HG02885 (cell line): Measurements from ENCODE around the gene ASCL4.

Source experiments
- ATAC-seq: cut with Tn5 transposase; IDR thresholded peaks from one replicate; pipeline ENCODE4 v1.9.1; 2021; ENCODE audit warnings: mild to moderate bottlenecking; ENCODE audit not compliant: unreplicated experiment, poor library complexity

ASCL4 gene

DNA sequence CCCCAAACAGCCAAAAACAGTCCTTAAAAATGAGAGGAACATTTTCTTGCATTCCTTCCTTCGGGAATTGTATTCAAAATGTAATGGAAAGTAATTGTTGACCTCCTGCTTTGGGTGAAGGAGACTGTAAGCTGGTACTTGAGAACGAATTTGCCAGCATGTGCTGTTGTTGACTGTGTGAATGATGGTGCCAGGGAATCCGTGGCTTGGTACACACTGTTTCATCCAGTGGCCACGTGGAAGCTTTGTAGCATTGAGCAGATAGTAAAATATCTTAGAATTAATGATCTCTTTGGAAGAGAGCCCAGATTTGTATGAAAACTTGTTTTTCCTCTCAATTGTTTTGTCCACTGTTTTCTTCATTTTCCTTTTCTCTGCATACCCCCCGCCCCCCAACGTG is 1.7 kb downstream of the ASCL4 start:
- ATAC-seq: no peak

DNA sequence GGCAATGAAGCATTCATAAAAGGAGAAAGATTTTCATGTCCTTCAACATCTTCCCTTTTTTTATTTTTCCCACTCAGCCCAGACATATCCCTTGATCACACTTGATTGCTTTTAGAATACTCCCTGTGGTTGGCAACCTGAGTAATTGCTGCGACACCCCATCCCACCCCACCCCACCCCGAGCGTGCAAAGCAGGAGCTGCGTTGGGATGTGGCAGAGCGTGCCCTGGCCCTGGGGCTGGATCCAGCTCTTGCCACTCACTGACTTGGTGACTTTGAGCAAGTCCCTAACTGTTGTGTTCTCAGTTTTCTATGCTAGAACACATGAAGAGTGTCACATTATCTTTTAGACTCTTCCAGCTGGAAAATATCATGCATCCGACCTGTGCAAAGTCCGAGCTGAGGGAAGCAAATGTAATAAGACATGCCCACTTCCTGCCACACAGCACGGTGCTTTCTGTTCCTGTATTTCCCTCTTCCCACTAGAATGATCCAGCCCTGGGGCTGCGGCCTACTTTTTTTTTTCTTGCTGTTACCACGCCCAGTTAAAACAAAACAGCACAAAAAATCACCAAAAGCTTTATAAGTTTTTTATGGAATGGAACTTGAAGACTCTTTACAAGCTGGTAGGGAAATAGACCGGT is 4.0 kb downstream of the ASCL4 start:
- ATAC-seq: no peak

DNA sequence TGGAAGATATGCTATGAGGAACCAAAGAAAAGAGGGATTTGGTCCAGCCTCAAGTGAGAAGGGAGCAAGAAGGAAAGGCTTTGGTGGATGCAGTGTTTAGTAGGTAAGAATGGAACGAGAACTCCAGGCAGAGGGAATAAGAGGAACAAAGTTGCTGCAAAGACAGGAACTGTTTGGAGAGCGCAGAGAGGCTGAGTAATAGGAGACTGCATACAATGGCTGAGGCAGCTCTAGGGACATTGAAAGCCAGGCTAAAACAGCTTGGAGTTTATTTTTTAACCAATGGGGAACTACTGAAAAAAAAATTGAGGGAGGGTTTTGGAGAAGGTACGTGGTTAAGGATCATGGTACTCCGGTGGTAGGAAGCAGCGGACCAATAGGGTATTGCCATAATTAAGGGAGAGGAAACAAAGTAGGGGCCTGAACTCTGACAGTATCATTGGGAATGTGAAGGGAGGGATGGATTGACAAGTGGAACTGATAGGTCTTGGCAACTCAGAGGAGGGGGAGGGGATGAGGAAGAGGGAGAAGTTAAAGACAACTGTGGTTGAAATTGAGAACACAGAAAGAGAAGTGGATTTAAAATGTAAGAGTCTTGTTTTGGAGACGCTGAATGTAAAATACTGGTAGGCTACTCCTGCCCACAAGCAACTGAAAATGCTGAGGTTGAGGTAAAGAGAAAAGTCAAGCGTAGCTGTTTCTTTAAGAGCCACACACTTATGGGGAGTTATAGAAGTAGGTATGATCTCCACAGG is 4.8 kb downstream of the ASCL4 start:
- peak; percentile 75 for ATAC-seq

DNA sequence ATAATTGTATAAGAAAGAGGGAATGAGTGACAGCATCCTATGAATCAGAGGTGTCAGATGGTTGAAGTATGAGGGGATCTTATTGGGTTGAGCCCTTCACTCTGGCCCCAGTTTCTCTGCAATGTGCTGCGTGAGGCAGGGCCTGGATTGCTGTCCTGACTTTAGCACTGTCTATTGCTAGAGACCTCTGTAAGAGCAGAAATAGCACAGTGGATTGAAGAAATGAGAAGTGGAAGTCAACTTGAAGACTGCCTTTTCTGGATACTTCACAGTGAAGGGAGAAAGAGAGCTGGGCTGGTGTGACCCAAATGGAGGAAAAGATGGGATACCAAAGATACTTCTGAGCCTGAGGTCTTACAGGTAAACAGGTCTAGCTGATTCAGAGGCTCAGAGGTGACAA is 5.8 kb downstream of the ASCL4 start:
- ATAC-seq: no peak

DNA sequence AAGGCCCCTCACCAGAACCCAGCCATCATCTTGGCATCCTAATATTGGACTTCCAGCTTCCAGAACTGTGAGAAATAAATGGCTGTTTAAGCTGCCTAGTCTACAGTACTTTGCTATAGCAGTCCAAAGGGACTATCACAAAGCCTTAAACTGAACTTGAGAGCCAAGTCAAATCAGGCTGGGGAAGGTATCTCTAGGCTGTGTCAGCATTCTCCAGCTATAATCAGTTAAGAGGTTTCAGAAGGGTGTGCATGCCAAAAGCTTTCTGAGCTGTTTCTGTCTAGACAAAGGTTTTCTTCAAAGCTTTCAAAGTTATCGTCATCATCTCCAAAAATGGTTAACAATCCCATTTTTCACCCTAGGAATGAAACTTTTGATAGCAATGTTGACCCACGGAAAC is 7.6 kb downstream of the ASCL4 start:
- no peak for ATAC-seq

DNA sequence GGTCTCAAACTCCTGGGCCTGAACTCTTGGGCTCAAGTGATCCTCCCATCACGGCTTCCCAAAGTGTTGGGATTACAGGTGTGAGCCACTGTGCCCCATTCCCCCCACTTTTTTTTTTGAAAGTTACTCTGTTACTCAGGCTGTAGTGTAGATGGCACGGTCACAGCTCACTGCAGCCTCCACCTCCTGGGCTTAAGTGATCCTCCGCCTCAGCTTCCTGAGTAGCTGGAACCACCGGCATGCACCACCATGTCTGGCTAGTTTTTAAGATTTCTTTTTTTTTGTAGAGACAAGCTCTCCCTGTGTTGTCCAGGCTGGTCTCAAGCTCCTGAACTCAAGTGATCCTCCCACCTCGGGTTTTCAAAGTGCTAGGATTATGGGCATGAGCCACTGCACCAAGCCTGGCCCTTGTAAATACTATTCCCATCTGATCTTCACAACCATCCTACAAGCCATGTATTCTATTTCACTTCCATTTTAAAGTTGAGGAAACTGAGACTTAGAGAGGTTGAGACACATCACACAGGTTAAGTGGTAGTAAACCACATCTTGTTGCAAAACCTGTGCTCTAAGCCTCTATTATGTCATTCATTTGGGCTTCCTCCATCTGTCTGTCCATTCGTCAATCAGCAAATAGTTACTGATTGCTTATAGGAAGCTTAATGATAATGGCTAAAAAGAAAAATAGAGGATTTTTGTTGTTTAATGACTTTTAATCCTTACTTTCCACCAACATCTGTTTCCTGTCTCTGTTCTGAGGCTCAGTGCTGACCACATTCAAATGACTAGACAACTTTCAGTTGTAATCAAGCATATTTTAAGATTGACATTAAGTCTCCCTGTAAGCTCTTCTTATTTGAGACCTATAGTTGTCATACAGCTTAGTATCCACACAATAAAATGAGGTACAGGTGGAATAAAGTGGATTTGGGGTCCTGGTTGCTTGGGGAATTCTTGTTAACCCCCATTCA is 9.2 kb downstream of the ASCL4 start:
- peak; percentile 67 for ATAC-seq

DNA sequence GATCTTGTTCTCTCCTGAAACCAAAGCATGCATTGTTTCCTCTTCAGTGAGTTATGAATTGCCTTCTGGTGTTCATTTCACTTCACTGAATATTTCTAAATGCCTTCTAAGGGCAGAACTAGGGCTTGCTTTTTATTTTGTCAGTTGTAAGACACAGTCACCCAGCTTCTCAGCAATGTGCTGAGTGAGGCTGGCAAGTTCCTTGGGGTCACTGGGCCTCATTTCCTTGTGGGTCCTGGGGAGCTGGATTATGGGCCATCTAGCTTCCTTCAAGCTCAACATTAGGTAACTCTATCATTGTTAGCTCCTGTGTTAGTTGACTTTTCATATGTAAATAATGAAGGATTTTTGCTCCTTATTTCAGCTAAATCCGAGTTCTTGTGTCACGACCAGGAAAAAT is 13.8 kb downstream of the ASCL4 start:
- no peak for ATAC-seq

DNA sequence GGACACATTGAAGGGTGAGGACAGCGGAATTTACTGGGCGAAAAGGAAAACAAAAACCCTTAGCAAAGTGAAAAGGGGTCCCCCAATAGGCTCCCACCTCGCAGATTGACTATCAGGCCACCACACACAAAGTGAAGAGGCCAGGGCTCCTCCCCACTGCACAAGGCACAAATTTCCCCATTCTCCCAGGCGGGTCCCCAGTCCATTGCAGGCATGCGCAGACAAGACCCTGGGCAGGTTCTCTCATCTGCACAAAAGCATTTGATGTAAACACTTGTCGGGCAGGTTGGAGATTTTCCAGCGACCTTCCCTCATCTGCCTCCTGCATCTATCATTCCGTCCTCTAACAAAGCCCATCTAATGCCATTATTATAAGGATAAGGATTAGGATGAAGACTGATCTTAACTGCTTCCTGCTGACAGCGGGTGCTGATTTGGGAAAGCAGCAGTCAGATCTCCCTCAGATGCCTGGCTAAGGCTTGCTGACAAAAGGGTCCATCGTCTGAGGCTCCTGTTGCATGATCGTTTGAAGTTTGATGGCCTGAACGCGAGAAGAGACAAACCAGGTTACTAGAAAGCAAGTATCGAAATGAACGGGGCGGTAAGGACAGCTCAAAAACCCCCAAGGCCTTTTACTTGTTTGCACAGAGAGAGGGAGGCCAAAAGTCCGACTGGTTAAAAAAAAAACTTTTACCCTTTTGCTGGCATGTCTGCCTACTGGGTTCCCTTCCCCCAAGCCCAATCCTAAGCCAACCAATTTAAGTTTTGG is 14.4 kb downstream of the ASCL4 start:
- ATAC-seq: no peak

DNA sequence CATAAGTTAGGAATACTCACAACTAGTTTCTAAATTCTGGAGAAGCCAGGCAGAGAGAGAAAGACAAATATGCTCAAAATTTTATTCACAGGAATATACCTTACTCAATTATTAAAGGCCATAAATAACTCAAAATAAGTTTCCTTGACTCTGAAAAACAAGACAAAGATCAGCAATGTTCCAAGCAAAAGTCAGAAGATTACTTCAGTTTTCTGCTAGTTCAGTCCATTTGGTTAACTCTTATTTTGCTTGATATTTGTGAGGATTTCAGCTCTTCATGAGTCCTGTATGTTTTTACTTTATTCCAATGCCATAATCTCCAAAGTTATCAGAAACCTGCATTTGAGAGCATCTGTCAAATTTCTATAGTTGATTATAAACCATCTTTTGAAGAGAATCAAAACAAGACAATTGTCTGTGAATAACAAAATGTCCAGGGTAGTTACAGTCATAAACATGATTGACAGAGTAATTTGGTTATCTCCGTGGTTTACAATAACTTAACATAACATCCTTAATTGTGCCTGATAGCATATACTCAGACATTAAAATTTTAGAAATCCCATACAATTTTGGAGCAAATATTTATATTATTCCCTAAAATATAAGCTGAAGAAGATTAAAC is 17.1 kb downstream of the ASCL4 start:
- ATAC-seq: no peak

DNA sequence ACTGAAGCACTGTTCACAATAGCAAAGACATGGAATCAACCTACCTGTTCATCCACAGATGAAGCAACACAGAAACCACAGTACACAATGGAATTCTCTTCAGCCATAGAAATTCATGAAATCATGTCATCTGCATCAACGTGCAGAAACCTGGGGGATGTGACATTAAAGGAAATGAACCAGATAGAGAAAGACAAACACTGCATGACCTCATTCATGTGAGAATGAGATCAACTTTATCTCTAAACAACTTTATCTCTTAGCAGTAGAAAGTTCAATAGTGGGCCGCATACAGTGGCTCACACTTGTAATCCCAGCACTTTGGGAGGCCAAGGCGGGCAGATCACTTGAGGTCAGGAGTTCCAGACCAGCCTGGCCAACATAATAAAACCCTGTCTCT is 19.9 kb downstream of the ASCL4 start:
- no peak for ATAC-seq

DNA sequence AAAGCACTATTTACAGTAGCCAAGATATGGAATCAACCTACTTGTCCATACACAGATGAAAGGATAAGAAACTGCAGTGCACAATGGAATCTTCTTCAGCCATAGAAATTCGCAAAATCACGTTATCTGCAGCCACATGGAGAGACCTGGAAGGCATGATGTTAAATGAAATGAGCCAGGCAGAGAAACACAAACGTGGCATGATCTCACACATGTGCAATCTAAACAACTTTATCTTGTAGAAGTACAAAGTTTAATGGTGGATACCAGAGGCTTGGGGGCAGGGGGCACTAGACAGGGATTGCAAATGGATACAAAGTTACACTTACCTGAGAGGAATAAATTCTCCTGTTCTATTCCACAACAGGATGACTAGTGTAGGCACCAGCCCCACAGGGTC is 24.1 kb downstream of the ASCL4 start:
- ATAC-seq: no peak

DNA sequence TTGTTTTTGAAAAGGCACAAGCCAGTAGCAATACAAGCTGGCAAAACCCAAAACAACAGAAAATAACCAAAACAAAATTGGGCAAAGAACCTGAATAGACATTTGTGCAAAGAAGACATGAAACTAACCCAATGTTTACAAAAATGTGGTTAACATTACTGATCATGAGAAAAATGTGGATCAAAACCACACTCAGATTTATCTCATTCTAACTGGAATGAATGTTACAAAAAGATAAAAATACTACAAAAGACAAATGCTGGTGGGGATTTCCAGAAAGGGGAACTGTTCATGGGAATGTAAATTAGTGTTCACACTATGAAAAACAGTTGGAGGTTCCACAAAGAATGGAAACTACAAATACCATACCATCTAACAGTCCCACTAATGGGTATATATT is 26.6 kb downstream of the ASCL4 start:
- no peak for ATAC-seq

DNA sequence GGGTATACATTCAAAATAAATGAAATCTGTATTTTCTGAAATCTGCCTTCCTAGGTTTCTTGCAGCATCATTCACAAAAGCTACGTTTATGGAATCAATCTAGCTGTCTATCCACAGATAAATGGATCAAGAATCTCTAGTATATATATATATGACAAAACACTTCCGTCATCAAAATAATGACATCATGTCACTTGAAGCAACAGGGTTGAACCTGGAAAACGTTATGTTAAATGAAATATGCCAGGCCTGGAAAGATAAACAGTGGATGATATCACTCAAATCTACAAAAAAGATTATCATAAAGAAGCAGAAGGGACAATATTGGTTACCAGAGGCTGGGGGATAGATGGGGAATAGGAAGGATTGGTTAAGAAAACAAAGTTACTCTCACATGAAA is 28.6 kb downstream of the ASCL4 start:
- no peak for ATAC-seq

DNA sequence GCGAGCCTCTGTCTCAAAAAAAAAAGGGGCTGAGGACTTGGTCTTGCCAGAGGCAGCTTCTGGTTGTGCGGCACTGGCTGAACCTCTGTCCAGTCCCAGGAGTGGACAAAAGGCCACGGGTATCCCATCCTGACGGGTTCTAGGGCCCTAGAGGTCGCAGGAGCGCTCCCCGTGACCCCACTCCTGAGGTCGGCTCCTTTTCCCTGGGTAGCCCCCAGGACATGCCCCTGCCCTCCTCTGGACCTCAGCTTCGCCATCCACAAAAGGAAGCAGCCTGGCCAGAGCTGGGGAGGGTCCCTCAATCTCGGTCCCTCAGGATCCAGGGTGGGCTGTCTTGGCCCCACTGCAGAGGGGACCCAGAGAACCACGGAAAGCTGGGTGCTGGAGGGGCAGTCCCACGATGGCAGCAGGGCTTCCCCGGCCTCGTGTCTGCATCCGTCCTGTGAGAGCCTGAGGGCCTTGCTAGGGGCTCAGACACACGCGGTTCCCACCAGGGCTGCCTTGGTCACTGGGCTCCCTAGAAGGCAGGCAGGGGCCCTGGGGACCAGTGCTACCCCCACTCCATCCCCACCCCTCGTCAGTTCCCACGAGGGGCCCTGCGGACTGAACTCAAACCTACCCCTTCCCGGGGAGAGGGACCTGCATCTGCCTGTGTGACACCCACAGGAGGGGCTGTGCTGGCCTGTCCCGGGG is 31.1 kb downstream of the ASCL4 start:
- ATAC-seq: no peak

DNA sequence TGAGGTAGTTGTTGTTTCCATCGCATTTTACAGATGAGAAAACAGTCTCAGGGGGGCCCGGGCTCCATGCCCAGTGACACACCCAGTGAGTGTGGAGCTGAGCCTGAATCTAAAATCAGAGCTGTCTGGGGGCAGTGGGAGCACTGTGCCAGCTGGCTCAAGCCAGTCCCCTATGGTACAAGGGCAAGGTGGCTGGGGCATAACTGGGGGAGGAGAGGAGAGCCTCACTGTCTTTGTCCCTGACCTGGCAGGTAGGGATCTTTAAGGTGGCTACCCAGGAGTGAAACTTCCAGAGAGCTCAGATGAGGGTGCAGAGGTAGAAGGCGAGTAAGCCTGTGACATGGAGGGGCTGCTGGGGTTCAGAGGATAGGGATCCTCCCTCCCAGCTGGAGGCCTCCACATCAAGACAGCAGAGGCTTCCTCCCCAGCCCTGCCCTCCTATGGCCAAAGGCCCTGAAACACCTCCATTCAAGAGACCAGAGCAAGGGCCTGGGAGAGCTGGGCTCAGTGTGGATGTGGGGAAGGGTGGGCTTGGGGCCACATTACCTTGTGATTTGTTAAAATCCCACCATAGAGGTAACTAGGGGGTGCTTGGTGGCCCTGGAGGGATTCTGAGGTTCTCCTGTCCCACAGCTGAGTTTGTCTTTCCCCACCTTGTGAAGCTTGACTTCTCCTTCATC is 33.1 kb downstream of the ASCL4 start:
- no peak for ATAC-seq

DNA sequence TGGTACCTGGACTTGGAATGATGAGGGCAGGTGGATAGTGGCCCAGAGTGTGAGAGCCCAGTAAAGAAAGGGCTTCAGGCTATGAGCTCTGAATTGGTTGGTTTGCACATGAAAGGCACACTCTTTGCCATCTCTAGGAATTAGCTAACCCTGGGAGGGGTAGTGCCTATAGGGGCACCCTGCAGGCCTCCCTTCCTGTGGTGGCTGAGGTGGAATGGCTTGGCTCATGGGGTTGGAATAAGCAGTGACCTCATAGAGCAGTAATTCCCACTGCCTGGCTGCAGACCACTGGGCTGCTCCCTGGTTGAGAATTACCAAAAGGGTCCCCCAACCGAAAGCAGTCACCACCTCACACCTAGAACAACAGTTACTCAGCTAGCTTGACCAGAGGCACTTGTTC is 42.7 kb downstream of the ASCL4 start:
- no peak for ATAC-seq

DNA sequence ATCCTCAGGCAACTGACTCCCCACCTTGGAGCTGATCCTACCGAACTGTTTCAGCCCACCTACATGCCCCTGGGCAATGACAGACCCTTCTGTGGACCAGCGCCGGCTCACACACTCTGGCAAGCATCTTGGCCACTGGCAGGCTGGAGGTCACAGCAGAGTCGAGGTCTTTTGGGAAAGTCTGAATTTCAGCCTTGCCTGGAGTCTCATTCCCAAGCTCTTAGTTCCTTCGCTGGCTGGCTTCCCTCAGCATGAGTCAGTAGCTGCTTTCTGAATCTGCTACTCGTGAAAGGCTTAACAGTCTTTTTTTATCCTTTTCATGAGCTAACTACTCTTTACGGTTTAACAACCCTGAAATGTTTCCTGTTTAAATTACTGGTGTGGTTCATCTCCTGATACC is 44.5 kb downstream of the ASCL4 start:
- ATAC-seq: no peak

DNA sequence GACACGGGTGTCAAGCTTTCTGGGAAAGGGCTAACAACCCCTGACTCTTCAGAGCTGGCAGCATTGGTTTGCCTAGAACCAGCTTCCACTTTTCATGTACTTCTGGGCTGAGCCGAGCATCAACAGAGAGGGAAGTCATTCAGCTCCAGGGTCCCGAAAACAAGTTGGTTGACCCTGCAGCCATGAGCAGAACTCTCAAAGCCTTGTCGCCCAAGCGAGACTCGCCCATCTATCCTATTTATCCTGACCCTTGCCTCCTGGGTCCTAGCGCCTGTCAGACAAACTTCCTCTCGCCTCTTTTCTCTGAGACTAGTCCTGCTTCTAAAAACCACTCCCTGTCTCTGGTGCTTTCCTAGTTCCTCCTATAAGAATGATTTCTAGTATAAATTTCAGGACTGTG is 47.9 kb downstream of the ASCL4 start:
- no peak for ATAC-seq
